NCI-H1930 (cell line): Measurements from ENCODE around the gene ARX.
A peak's percentile ranks its signal among the peaks of the same experiment; 100 is the strongest.

Experiments
- DNase-seq, 2 experiments: peaks; one replicate each; lab custom pipeline; 2025; lab: John Stamatoyannopoulos, UW

Gene ARX

GRCh38 chrX:25016938-25017598, 1.3 kb upstream of the ARX start:
- no peak for DNase-seq

GRCh38 chrX:25016361-25016671, 551 bp upstream of the ARX start:
- no peak for DNase-seq

DNA sequence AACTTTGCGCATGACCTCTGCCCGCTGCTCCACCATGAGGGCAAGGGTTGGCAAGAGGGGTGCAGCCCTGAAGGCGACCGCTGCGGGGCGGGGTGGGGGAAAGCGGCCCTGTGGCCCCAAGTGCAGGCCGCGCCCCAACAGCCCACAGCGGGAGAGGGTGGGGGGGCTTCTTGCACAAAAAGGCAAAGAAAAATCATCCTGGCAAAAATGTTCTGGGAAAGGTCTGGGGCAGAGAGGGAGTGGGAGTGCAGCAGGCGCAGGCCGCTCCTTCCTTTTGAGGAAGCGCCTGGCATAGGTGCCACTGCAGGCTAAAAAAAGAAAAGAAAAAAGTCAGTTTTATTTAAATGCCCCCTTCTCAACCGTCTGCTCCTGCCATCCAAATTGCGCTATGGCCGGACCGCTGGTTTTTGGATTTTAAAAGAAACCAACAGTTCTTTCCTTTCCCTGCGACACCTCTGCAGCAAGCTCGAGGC, 1.4 kb downstream of the ARX start:
- DNase-seq: no peak

DNA sequence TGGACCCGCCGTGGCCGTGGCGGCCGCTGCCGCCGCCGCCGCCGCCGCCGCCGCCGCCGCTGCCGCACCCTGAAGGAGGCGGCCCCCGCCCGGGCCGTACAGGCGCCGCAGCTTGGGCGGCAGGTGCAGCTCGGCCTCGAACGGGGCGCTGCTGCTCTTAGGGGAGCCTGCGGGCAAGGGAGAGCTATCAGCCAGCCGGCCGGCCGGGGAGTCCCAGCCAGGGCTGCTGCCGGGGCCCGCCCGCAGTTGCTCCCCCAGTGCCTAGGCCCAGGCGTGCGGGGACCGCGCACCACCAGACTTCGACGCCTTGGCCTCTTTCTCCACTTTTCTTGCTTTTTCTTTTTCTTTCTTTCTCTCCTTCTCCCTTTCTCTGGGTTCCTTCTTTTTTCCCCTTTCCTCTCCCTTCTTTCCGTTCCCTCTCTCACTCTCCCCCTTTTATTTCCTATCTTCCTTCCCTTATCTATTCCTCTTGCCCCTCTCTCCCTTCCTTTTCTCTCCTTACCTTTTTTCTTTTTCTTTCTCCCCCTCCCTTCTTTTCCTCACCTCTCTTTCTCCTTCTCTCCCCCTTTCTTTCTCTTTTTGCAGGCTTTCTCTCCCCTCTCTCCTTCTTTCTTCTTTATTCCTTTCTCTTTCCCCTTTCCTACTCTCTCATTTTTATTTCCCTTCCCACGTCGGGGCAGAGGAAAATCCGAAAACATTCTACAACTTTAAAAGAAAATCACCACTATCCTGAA, 2.0 kb downstream of the ARX start:
- peak; percentile 3 to 10 for DNase-seq

- no peak for DNase-seq
These were observed 2.8 kb downstream of the ARX start for GRCh38 chrX:25012793-25013631.

DNA sequence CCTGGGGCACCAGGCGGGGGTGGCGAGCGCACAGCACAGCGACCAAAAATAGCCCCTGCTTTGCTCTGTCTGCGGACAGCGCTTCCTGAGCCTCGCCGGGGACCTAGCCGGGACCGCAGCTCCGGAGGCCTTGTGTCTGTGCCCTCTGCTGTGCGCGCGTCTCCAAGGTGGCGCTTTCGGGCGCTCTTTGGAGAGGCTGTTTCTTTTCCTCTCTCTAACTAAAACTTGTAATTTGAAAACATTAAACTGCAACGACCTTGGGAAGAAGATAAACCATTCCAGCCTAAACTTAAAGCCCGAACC, 3.4 kb downstream of the ARX start:
- no peak for DNase-seq

DNA sequence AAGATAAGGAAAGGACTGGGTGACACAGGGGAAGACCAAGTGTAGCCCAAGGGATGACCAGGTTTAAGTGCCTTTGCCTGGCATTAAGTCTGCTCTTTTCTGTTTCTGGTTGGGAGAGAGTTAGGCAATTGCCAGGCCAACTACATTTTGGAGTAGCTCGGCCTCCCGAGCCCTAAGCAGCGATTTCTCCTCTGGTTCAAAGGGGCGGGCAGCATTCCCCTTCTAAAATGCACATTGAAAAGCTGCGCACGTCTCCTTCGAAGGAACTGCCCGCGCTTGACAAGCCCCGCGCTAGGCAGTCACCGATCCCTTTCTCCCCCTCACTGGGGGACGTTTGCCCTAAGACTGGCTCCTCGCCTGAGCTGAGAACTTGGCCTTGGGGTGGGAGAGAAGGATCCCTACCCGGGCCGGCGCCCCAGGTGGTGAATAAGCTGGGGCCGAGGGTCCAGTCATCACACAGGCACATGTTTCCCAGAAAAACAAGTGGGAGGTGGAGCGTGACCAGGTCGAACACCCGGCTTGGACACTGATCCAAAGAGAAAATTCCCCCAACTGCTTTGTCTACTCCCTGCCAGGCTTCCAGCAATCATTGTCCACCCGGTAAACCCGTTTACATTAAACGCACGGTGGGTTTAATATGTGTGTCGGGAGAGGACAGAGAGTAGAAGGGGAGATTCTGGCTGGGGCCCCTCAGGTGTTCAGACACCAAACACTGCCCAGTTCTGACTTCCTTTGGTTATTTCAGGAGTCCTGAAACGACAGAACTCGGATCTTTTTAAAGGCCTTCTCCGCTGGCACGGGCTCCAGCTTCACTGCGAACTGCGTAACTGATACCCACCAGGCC, 4.0 kb downstream of the ARX start:
- no peak for DNase-seq

DNA sequence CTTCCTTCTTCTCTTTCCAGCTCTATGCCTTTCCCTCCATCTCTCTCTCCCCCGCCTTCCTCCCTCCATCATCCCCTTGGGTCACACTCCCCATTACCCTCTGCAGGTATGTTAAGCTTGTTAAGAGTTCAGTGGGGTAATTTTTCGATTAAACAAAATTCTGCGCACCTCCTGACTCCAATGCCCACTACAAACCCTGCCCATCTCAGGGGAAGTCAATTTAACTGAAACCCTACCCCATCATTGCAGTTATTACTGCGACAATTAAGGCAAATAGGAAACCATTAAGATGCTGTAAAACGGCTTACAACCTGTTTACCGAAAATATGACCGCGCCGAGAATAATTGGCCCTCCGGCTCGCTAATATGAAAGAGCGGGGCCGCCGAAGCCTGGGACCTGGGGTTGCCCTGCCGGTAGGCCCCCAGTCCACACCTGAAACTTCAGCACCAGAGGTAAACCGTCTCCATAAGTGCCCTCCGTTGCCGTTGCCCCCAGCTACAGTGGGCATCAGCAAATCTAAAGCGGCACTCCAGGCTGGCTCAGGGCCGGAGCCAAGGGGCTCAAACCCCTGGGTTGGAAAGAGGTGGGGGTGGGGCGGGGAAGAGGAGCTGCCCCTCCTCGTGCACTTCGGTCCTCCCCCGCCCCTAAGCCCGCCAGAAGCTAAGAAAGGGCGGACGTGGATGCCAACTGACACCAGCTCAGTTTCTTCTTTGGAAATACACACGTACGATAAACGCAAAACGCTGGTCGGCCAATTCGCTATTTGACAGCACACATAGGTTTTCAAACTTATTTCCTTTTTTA, 4.8 kb downstream of the ARX start:
- no peak for DNase-seq

DNA sequence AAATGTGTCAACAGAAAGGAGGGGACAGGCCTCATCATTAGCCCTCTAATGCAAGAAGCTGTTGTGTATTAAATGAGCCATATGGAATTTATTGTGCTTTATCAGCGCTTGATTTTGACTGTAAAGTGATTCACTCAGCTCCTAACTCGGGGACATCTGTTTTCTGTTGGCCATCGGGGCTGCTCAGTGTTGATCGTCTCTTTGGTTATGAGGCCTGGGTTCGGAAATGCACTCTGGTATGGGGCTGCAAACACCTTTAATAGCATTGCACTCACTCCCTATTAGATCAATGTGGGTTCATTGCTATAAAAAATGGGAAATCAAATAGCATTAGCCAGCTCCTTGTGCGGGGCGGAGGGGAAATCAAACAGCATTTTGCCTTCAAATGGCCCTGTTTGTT, 6.4 kb downstream of the ARX start:
- DNase-seq: no peak

GRCh38 chrX:25007059-25008053, 8.4 kb downstream of the ARX start:
- DNase-seq: no peak

GRCh38 chrX:25006586-25007058, 9.1 kb downstream of the ARX start:
- no peak for DNase-seq

DNA sequence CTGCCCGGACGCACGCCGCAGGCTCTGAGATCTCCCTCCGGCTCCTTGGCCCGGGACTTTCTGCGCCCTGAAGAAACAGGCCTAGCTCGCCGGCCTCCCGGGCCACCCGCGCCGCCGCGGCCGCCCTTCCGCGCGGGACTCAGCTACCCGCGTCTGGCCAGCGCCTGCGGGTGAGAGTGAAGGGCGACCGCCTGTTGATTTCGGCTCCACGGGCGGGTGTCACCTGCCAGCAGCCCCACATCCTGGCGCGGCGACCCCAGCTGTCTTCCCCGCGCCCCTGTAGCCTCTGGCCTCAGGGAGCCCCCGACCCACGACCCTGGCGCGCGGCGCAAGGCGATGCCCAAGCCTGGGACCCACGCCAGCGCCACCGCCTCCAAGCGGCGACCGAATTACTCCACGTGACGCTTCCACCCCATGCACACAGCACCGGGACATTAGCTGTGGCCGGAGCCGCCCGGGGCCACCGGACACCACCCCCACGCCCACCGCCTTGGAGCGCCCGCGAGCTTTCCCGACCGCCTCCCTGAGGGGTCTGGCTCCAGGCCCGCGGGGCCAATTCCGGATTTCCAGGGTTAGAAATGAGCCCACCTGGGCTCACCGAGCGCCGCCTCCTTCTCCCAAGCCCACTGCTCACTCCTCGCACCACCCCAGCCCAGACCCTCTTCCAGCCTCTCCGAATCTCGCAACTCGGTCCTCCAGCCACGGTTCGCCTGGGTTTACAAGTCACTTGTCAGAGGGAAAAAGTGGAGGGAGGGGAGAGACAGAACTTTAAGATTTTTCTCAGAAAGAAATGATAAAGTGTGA, 10.2 kb downstream of the ARX start:
- DNase-seq: no peak

DNA sequence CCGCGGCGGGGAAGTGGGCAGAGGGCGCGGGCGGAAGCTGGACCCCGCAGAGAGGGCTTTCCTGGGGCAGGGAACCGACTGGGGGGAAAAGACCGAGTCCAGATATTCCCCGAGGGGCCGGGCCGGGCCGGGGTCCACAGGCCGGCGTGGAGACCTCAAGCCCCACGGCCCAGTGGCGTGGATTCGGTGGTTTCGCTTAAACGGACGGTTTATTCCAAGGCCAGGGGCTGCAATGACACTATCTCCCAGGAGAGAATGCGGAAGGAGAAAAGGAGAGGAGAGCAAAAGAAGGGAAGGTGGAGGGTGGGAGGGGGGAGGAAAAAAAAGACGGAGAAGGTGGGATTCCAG, 10.8 kb downstream of the ARX start:
- DNase-seq: no peak

GRCh38 chrX:25004485-25005032, 11.2 kb downstream of the ARX start:
- DNase-seq: no peak

GRCh38 chrX:25004040-25004439, 11.7 kb downstream of the ARX start:
- DNase-seq: no peak

GRCh38 chrX:25003066-25003849, 12.5 kb downstream of the ARX start:
- no peak for DNase-seq

DNA sequence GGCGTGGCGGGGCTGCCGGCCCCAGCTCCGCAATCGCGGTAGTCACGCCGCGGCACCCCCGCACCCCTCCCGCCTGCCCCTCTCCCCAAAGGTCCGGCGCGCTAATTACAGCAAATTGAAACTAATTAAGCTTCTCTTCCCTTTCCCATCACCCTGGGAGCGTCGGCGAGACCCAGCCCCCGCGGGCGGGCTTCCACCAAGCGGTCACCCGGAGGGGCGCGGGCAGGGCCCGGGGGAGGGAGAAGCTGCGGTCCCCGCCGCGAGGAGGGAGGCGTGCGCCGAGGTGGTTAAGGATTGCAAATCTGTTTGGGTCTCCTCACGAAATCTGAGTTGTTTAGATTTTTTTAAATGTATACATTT, 13.1 kb downstream of the ARX start:
- DNase-seq: no peak
